Measurements from ENCODE around the gene PIANP.

The PIANP gene

DNA sequence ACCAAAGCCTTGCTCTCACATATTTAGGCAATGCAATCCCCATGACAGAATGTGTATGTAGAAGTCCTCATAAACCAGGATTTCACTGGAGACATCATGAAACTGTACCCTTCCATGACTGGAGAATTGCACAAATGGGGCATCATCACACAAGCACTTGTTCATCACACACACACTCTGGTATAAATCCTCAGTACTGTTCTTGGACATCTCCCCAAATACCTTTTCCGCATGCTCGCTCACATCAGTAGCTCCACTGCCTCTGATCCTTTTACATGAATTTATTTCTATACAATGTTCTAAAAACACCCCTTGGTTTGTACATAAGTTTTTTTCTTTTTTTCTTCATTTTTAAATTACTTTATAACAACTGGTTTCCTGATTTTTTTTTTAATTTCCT, 34.4 kb downstream of the PIANP start:
- no peak for DNase-seq

DNA sequence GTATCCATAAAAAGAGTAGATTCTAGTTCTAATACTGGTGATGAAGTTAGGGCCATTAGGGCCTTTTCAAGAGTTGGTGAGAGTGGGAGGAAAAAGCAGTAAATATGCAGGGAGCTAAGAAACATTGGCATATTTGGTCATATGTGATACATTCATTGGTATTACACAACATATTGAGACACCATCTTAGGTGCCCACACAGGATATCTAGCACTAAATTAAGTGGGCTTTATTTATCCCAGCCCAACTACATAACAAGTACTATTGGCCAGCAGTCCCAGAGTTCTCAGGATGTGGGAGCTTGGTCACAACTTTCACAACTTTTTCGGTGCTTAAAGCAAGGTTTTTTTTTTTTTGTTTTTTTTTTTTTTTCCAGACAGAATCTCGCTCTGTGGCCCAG, 35.7 kb downstream of the PIANP start:
- no peak for DNase-seq

DNA sequence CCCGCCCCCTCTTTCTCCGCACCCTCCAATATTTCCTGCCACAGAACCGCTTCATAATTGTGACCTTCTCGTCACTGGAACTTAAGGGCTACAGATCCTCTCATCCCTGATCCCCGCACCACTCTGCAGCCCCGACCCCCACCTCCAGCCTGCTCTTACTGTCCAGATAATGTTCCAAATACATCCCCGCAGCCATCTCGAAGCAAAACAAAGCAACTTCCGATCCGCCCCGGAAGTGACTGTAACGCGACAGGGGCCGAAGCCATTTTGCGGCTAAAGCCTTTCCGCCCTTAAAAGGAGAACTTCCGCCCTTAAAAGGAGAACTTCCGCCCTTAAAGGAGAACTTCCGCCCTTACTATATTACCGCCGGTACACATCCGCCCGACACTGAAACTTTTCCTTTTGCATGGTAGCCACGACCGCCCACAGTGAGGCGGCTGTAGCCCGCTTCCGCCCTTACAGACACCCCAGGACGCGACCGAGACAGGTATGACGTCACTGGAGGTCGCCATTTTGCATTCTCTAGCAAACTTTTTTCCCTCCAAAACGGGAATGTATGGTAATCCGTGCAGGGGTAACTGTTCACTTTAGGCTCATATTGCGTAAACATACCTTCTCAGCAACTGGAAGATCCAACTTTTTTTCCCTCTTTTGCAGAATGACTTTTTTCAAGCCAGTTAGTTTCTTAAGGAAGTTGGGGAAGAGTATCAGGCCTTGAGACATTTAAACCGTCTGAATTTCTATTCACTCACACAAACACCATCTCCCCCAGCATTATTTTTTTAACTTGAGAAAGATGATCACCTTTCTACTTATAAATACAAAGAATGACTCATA, 37.5 kb downstream of the PIANP start, which contains the start of gene ING4:
Gene ING4 (minus strand): TSS at position 214 of the 837 bp plus-strand sequence. CDS start 18 bp downstream, at position 196.
- DNase-seq: peak; percentile 100

DNA sequence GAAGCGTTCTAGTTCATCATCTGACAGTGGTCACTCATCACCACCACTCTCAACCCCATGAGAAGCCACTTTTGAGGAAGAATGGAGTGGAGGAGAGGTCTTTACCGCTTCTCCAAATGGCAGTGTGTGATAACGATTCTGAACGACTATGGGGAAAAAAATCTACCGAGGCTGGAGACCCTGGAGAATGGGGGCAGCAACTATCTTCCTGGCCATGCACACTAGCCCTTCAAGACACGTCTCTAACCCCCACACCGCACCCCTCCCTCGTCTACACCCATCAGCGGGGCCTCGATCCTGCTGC, 38.1 kb downstream of the PIANP start:
- no peak for DNase-seq

DNA sequence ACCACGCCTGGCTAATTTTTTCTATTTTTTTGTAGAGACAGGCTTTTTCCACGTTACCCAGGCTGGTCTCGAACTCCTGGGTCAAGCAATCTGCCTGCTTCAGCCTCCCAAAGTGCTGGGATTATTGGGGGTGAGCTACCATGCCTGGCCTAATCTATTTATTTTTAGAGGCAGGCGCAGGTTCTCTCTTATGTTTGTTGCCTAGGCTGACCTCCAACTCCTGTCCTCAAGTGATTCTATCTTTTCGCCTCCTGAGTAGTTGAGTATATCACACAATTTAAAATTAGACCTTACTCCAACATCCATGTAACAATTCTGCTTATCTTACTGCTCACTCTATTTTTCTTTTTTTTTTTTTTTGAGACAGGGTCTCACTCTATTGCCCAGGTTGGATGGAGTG, 46.6 kb downstream of the PIANP start:
- no peak for DNase-seq

DNA sequence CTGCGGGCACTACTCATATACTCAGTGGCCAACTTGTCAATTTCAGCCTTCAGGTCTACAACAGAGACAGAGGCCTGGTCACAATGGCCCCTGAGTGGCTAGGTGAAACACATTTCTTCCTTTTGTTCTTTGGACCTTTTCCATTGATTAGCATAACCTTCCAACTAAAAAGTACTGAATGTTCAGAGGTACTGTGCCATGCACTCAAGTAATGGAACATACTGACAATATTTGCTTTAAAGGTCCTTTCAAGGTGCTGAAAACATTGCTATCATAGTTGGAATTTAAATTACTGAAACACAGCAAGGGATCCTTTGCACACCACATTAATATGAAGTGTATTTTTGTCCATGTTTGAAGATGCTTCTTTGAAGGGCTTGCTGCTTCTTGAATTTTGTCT, 47.3 kb downstream of the PIANP start:
- DNase-seq: no peak

DNA sequence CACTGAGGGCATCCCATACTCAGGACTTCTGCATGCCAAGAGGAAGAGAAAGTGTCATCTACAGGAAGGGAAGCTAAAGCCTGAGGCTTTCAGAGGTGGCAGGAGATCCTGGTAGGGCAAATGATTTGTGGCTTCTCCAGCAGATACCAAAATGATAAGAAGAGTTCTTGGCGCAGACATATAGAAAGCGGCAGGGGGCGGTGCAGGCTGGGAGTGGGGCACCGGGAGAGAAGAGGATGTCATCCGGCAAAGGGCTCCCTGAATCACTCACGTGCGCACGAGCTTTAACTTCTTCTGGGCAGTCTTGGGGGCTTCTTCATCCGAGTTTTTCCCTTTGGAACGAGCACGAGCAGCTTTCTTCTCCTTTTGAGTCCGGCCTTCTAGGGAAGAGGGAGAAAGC, 48.2 kb downstream of the PIANP start:
- DNase-seq: no peak

DNA sequence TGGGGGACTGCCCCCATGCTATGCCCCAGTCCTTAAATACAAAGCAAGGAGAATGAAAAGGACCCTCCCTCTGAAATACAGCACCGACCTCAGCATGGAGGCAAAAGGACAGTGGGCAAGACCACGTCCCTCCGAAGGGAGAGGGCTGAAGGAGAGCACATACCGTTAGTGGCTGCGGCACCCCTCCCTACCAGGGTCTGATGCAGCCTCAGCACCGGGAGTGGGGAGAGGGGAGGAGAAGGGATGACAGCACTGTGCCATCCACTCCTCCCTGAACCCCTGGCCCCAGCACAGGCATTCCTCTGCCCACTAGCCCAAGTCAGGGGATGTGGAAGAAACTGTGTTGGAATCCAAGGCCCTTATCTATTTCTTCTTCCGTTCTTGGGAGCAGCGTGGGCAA, 49.8 kb downstream of the PIANP start:
- no peak for DNase-seq

DNA sequence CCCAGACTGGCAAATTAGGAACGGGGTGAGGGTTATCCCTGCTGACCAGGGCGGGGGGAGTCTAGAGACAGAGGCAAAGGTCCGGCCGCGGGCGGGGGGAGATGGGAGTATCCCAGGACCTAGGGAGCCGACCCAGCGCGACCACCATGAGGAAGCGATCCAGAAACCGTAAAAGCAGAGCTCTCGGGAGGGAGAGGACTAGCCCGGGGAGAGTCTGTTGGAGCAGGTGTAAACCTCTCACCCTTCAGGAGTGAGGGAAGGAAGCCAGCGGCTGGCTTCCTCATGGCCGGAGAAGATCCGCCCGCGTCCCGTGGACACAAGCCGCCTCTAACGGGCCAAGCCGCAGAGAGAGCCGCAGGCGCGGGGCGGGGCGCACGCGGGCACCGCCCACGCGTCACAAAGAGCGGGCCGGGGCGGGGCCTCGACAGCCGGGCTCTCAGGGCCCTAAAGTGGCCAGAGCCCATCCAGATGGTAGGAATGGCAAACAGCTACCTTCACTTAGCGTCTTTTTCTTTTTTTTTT, 53.5 kb downstream of the PIANP start, which contains the start of gene ACRBP:
Gene ACRBP (minus strand): TSS at position 350 of the 522 bp plus-strand sequence. CDS start 66 bp downstream, at position 284.
- peak; percentile 50 for DNase-seq

DNA sequence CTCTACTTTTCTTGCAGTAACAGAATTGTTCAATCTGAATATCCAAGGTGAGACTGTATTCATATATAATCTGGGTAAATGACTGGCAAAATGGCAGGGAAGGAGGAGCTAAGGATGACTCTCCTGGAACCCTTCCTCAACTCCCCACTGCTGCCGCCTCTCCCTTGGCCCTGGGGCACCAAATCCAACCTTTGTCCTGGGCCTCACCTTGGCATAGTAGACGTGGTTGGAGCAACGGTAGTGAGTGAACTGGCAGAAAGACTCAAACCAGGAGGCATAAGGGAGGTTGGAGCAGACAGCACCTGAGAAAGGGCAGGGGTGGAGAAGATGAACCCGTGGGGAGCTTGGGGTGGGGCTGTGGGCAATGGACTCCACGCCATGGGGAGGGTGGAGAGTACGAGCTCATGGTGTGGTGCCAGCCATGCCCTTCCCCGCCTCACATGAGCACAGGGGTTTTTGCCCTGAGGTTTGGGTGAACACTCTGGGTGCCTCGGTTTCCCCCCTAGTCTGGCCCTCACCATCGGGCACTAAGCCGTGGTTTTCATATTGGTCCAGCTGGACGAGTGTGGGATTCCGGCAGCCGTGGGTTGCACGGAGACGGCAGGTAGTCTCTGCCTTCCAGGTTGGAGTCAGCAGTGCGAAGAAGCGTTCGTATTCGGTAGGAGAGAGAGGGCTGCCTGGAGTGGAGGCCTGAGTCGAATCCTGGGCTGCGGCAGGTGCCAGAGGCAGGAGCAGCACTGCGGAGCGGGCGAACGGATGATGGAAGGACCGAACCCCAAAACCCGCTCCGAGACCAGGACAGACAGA, 54.1 kb downstream of the PIANP start:
- DNase-seq: no peak

DNA sequence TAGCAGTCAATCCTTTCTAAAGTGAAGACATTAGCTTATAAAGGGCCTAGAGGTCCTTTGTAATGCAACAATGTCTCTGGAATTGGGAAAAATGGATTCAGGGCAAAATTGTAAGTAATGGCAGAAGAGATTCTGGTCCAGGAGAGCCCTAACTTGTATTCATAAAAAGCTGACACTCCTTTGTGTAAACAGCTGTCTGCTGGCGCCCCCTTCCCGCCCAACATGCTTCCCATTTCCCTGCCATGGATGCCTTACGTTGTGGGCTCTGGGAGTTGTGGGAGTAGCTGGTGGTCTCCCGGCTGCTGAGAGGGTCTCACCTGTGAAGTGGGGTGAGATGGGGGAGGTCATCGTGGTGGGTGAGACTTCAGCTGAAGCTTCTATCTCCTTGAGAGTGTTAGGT, 55.7 kb downstream of the PIANP start:
- DNase-seq: no peak

DNA sequence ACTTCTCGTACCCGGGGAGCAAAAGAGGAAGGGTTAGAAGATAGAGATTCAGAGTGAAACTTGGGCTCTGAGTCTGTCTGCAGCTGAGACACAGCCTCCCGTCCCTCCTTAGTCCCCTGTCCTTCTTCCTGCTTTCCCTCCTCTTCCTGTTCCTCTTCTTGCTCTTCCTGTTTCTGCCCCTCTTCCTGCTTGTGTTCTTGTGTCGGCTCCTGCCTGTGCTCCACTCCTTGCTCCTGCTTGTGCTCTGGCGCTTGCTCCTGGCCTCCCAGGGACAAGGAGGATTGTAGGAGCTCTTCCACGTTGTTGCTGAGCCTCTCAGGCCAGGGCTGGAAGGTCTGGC, 56.4 kb downstream of the PIANP start:
- DNase-seq: no peak

Measured in fibroblast of skin of back (primary cell).